ENCODE data around the gene PPM1E.
"Not testable (repeated sequence)": the region's sequence is repeated elsewhere in the genome, so short reads cannot be mapped to it uniquely, and the experiment has no call there.

PPM1E gene

GRCh38 chr17:58759522-58759921 is 3.9 kb downstream of the PPM1E start:
- no peak overlapping the region for H3K27ac ChIP-seq
- H3K9me3 ChIP-seq (ENCODE audit: low read depth, low read length), result no peaks in the 10 kb centered on the region
- H3K9ac ChIP-seq (ENCODE audit: insufficient read length), result no peak overlapping the region
- no peak for TF ChIP-seq FOXP2 (optimal IDR thresholded peaks at IDR 0.05; ENCODE audit: control extremely low read depth, extremely low read length, insufficient read depth)
- no peak for TF ChIP-seq POLR2AphosphoS5 (IDR thresholded peaks at IDR 0.05; ENCODE audit: borderline replicate concordance, low read depth, low read length)
- no peak for TF ChIP-seq EZH2 (IDR thresholded peaks at IDR 0.05)
- no peak overlapping the region for H3K4me3 ChIP-seq
- no peak for DNase-seq (ENCODE audit: low read depth, low spot score)
- no peaks in the 10 kb centered on the region for H3K36me3 ChIP-seq (ENCODE audit: insufficient read depth, low read length)

- no peak for DNase-seq (ENCODE audit: low read depth, low spot score)
- H3K9me3 ChIP-seq (ENCODE audit: low read depth, low read length), result no peaks in the 10 kb centered on the region
- H3K27ac ChIP-seq, result no peak overlapping the region
- H3K9ac ChIP-seq (ENCODE audit: insufficient read length), result no peak overlapping the region
- no peaks in the 10 kb centered on the region for H3K36me3 ChIP-seq (ENCODE audit: insufficient read depth, low read length)
- TF ChIP-seq POLR2AphosphoS5 (IDR thresholded peaks at IDR 0.05; ENCODE audit: borderline replicate concordance, low read depth, low read length), result no peak
- no peak for TF ChIP-seq EZH2 (IDR thresholded peaks at IDR 0.05)
- no peak overlapping the region for H3K4me3 ChIP-seq
These were observed 4.6 kb downstream of the PPM1E start for GRCh38 chr17:58760248-58760647.

DNA sequence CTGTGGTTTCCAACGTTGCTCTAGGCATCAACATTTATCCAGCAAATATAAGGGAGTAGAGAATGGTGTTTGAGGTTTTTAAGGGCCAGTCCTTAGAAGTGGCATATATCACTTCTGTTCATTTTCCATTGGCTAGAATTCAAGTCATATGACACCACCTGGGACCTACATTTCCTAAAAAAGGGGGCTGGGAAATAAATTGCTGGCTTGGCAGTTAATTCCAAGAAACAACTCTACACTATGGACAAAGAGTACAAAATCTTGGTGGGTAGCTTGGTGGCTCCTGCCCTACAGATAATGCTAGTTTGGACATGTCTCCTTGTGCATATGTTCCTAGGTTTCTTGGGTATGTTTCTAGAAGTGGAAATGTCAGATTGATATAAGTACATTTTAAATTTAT is 7.6 kb downstream of the PPM1E start:
- TF ChIP-seq FOXP2 (optimal IDR thresholded peaks at IDR 0.05; ENCODE audit: control extremely low read depth, extremely low read length, insufficient read depth), result no peak
- no peak for TF ChIP-seq POLR2AphosphoS5 (IDR thresholded peaks at IDR 0.05; ENCODE audit: borderline replicate concordance, low read depth, low read length)
- TF ChIP-seq EZH2 (IDR thresholded peaks at IDR 0.05), result no peak
- Histone ChIP-seq H3K4me3 (no peak overlapping the region), H3K36me3 (ENCODE audit: insufficient read depth, low read length) (no peaks in the 10 kb centered on the region), H3K9ac (ENCODE audit: insufficient read length) (no peak overlapping the region), H3K27ac (no peak overlapping the region), H3K9me3 (ENCODE audit: low read depth, low read length) (no peaks in the 10 kb centered on the region)
- no peak for DNase-seq (ENCODE audit: low read depth, low spot score)

DNA sequence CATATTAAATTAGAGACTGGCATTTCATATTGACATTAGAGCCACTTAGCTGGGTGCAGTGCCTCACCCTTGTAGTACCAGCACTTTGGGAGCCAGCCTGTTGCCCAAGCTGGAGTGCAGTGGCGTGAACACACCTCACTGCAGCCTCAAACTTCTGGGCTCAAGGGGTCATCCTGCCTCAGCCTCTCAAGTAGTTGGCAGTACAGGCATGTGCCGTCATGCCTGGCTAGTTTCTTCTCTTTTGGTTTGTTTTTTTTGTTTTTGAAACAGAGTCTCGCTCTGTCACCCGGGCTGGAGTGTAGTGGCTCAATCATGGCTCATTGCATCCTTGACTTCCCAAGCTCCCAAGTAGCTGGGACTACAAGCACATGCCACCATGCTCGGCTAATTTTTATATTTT is 8.7 kb downstream of the PPM1E start:
- no peaks in the 10 kb centered on the region for H3K36me3 ChIP-seq (ENCODE audit: insufficient read depth, low read length)
- no peak overlapping the region for H3K4me3 ChIP-seq
- TF ChIP-seq POLR2AphosphoS5 (IDR thresholded peaks at IDR 0.05; ENCODE audit: borderline replicate concordance, low read depth, low read length), result no peak
- no peak for TF ChIP-seq FOXP2 (optimal IDR thresholded peaks at IDR 0.05; ENCODE audit: control extremely low read depth, extremely low read length, insufficient read depth)
- H3K9me3 ChIP-seq (ENCODE audit: low read depth, low read length), result no peaks in the 10 kb centered on the region
- H3K27ac ChIP-seq, result no peak overlapping the region
- DNase-seq (ENCODE audit: low read depth, low spot score), result no peak
- H3K9ac ChIP-seq (ENCODE audit: insufficient read length), result no peak overlapping the region

DNA sequence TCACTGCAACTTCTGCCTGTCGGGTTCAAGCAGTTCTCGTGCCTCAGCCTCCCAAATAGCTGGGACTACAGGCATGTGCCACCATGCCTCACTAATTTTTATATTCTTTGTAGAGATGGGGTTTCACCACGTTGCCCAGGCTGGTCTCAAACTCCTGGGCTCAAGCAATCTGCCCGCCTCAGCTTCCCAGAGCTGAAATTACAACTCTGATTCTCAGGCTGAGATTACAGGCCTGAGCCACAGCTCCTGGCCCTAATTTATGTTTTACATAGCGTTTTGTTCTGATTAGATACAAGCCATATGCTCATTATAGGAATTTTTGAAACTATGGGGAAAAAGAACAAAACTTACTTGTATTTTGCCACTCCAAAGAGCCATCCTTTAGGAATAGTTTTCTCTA is 22.8 kb downstream of the PPM1E start:
- H3K9me3 ChIP-seq (ENCODE audit: low read depth, low read length); H3K27ac ChIP-seq; H3K4me3 ChIP-seq; DNase-seq (ENCODE audit: low read depth, low spot score); H3K9ac ChIP-seq (ENCODE audit: insufficient read length); H3K36me3 ChIP-seq (ENCODE audit: insufficient read depth, low read length): not testable (repeated sequence)

DNA sequence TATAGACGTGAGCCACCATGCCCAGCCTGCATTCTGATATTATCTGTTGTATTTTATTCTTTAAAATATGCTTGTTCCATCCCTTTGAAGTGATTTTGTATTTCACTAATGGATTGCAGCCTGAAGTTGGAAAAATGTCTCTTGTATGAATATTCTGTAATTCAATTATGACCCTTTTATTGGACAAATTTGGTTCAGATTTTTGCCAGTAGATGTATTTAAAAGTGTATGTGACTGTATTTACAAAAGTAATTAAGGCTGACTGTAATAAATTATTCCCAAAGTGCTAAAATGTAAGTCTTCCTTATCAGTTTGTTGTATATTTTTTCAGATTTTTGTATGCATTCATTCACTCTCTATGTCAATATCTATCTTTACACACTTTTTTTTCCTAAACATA is 23.8 kb downstream of the PPM1E start:
- Histone ChIP-seq H3K36me3 (ENCODE audit: insufficient read depth, low read length) (no peaks in the 10 kb centered on the region), H3K27ac (no peak overlapping the region), H3K9me3 (ENCODE audit: low read depth, low read length) (no peaks in the 10 kb centered on the region), H3K4me3 (no peak overlapping the region), H3K9ac (ENCODE audit: insufficient read length) (no peak overlapping the region)
- DNase-seq (ENCODE audit: low read depth, low spot score), result no peak
- no peak for TF ChIP-seq POLR2AphosphoS5 (IDR thresholded peaks at IDR 0.05; ENCODE audit: borderline replicate concordance, low read depth, low read length)
- TF ChIP-seq FOXP2 (optimal IDR thresholded peaks at IDR 0.05; ENCODE audit: control extremely low read depth, extremely low read length, insufficient read depth), result no peak
- TF ChIP-seq EZH2 (IDR thresholded peaks at IDR 0.05), result no peak

- Histone ChIP-seq H3K9ac (ENCODE audit: insufficient read length) (no peak overlapping the region), H3K9me3 (ENCODE audit: low read depth, low read length) (no peaks in the 10 kb centered on the region), H3K27ac (no peak overlapping the region), H3K36me3 (ENCODE audit: insufficient read depth, low read length) (no peaks in the 10 kb centered on the region), H3K4me3 (no peak overlapping the region)
- no peak for DNase-seq (ENCODE audit: low read depth, low spot score)
- TF ChIP-seq FOXP2 (optimal IDR thresholded peaks at IDR 0.05; ENCODE audit: control extremely low read depth, extremely low read length, insufficient read depth) (no peak), EZH2 (IDR thresholded peaks at IDR 0.05) (no peak), POLR2AphosphoS5 (IDR thresholded peaks at IDR 0.05; ENCODE audit: borderline replicate concordance, low read depth, low read length) (no peak)
These were observed 27.7 kb downstream of the PPM1E start for GRCh38 chr17:58783380-58783779.

DNA sequence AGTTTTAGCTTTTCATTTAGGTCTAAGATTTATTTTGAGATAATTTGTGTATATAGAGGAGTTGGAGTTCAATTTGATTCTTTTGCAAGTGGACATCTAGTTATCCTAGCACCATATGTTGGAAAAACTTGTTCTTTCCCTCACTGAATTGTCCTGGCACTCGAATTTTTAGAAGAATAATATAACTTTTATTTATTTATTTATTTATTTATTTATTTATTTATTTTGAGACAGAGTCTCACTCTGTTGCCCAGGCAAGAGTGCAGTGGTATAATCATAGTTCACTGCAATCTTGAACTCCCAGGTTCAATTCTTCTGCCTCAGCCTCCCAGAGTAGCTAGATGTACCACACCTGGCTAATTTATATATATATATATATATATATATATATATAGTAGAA is 29.4 kb downstream of the PPM1E start:
- Histone ChIP-seq H3K9me3 (ENCODE audit: low read depth, low read length) (no peaks in the 10 kb centered on the region), H3K27ac (no peak overlapping the region), H3K4me3 (no peak overlapping the region), H3K9ac (ENCODE audit: insufficient read length) (no peak overlapping the region), H3K36me3 (ENCODE audit: insufficient read depth, low read length) (no peaks in the 10 kb centered on the region)
- DNase-seq (ENCODE audit: low read depth, low spot score), result no peak
- TF ChIP-seq EZH2 (IDR thresholded peaks at IDR 0.05) (no peak), POLR2AphosphoS5 (IDR thresholded peaks at IDR 0.05; ENCODE audit: borderline replicate concordance, low read depth, low read length) (no peak), FOXP2 (optimal IDR thresholded peaks at IDR 0.05; ENCODE audit: control extremely low read depth, extremely low read length, insufficient read depth) (no peak)

DNA sequence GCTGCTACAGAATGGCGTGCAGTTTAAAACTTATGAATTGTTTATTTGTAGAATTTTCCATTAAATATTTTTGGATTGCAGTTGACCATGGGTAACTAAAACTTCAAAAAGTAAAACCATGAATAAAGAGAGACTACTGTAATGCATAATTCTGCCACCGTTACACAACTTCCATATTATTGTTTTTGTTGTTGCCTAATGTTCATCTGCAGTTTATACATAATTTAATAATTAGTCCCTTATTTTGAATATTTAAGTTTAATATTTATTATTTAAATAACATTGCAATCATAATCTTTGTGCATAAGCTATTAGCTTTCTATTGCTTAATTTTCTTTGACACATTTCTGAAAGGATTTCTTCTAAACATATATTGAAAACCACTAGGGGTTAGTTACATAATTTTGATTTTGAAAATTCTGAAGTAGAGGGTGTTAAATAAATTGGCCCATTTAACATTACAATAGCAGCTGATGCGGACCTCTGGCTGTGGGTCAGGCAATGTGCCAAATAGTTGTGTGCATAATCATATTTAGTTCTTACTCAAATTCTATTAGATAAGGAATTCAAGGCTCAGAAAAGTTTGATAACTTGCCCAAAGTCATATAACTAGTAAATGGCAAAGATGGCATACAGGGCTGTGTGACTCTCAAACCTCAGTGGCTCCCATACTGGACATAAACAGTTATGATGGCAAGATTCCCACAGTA is 31.1 kb downstream of the PPM1E start:
- H3K4me3 ChIP-seq, result no peak overlapping the region
- no peak for TF ChIP-seq POLR2AphosphoS5 (IDR thresholded peaks at IDR 0.05; ENCODE audit: borderline replicate concordance, low read depth, low read length)
- no peak for TF ChIP-seq FOXP2 (optimal IDR thresholded peaks at IDR 0.05; ENCODE audit: control extremely low read depth, extremely low read length, insufficient read depth)
- no peak for TF ChIP-seq EZH2 (IDR thresholded peaks at IDR 0.05)
- H3K36me3 ChIP-seq (ENCODE audit: insufficient read depth, low read length), result no peaks in the 10 kb centered on the region
- DNase-seq (ENCODE audit: low read depth, low spot score), result peak; percentile 10
- no peaks in the 10 kb centered on the region for H3K9me3 ChIP-seq (ENCODE audit: low read depth, low read length)
- H3K27ac ChIP-seq, result peak overlapping the region; percentile 49; the same call in 1 of the 2 replicates
- H3K9ac ChIP-seq (ENCODE audit: insufficient read length), result no peak overlapping the region
